ENCODE measurements around the gene MYBPC2.

DNA sequence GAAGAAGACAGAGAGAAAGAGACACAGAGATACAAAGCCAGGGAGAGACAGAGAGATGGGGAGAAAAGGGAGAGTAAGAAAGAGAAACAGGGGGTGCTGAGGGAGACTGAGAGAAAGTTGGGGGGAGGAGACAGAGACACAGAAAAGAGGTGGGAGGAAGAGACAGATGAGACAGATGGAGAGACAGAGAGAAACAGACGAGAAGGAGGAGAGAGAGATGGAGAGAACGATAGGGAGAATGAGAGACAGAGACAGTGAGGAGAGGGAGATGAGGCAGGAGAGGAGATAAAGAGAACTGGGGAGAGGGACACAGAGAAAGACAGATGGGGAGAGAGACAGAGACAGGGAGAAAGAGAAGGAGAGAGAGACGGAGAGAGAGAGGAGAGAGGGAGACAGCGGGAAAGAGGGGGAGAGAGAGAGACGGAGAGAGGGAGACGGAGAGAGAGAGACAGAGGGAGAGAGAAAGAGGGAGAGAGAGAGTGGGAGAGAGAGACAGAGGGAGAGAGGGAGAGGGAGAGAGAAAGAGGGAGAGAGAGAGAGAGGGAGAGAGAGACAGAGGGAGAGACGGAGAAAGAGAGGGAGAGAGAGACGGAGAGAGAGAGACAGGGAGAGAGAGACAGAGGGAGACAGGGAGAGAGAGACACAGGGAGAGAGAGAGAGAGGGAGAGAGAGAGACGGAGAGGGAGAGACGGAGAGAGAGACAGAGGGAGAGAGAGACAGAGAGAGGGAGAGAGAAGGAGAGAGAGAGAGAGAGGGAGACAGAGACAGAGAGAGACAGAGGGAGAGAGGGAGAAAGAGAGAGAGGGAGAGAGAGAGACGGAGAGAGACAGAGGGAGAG is 65.7 kb downstream of the MYBPC2 start:
- TF ChIP-seq POLR2A (IDR thresholded peaks at IDR 0.05; ENCODE audit: low read depth, low read length) (no peak), EZH2 (IDR thresholded peaks at IDR 0.05; ENCODE audit: borderline replicate concordance, low read depth, low read length, severe bottlenecking) (no peak), POLR2AphosphoS5 (IDR thresholded peaks at IDR 0.05; ENCODE audit: insufficient read depth, low read depth, low read length) (no peak), GATA2 (IDR thresholded peaks at IDR 0.05; ENCODE audit: insufficient read depth, insufficient read length, low read depth, low read length) (no peak), JUN (IDR thresholded peaks at IDR 0.05; ENCODE audit: borderline replicate concordance, insufficient read depth, insufficient read length, low read depth) (no peak)
- TF ChIP-seq, protein P1, sequence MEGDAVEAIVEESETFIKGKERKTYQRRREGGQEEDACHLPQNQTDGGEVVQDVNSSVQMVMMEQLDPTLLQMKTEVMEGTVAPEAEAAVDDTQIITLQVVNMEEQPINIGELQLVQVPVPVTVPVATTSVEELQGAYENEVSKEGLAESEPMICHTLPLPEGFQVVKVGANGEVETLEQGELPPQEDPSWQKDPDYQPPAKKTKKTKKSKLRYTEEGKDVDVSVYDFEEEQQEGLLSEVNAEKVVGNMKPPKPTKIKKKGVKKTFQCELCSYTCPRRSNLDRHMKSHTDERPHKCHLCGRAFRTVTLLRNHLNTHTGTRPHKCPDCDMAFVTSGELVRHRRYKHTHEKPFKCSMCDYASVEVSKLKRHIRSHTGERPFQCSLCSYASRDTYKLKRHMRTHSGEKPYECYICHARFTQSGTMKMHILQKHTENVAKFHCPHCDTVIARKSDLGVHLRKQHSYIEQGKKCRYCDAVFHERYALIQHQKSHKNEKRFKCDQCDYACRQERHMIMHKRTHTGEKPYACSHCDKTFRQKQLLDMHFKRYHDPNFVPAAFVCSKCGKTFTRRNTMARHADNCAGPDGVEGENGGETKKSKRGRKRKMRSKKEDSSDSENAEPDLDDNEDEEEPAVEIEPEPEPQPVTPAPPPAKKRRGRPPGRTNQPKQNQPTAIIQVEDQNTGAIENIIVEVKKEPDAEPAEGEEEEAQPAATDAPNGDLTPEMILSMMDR (IDR thresholded peaks at IDR 0.05; ENCODE audit: extremely low read depth in 1 of 2, insufficient read depth in 1 of 2, low read depth in 1 of 2, low read length in 2 of 2), result no peak
- TF ChIP-seq, protein P2, sequence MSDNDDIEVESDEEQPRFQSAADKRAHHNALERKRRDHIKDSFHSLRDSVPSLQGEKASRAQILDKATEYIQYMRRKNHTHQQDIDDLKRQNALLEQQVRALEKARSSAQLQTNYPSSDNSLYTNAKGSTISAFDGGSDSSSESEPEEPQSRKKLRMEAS (IDR thresholded peaks at IDR 0.05; ENCODE audit: insufficient read depth, insufficient read length), result no peak
